ENCODE results near the gene PLEKHM3. TPM values are rescaled to one million over a fixed set of nuclear protein-coding genes. Genes with fewer than 3 reads are reported as not detected.

The PLEKHM3 gene
- total and polyA plus RNA-seq, 2 of the 13 experiments (the other 11 are each of a cell fraction or from before 2014, with no cell fraction given): 4.5 to 4.7 TPM

GRCh38 chr2:207782238-207783030, 242.9 kb downstream of the PLEKHM3 start (continued):
- TF ChIP-seq ARID3A (IDR thresholded peaks at IDR 0.05; ENCODE audit: low read depth, low read length) (0 out of 2 replicates have a peak, but pooled peaks have one; percentile 61), ATF6 (CRISPR knock-in tag; conservative IDR thresholded peaks at IDR 0.05) (no peak), ZNF136 (CRISPR knock-in tag; IDR thresholded peaks at IDR 0.05; ENCODE audit: low read depth) (no peak), FOXK1 (CRISPR knock-in tag; IDR thresholded peaks at IDR 0.05; ENCODE audit: borderline replicate concordance, low read depth) (peak; percentile 86; the same call in 1 of the 2 replicates), ZSCAN12 (CRISPR knock-in tag; IDR thresholded peaks at IDR 0.05) (no peak), ZBTB20 (CRISPR knock-in tag; IDR thresholded peaks at IDR 0.05; ENCODE audit: borderline replicate concordance, low read depth) (no peak), ZNF335 (CRISPR knock-in tag; IDR thresholded peaks at IDR 0.05) (no peak), SIX4 (CRISPR knock-in tag; IDR thresholded peaks at IDR 0.05) (no peak), RNF219 (CRISPR knock-in tag; IDR thresholded peaks at IDR 0.05) (no peak), ZBTB42 (CRISPR knock-in tag; IDR thresholded peaks at IDR 0.05) (no peak), TBX3 (IDR thresholded peaks at IDR 0.05; ENCODE audit: borderline replicate concordance) (no peak), ZNF3 (CRISPR knock-in tag; IDR thresholded peaks at IDR 0.05) (no peak), GZF1 (CRISPR knock-in tag; IDR thresholded peaks at IDR 0.05) (no peak), DMAP1 (CRISPR knock-in tag; IDR thresholded peaks at IDR 0.05) (0 out of 2 replicates have a peak, but pooled peaks have one; percentile 23), PAXIP1 (CRISPR knock-in tag; conservative IDR thresholded peaks at IDR 0.05) (peak; percentile 93)

Measured in HepG2 (cell line).